ENCODE data around the gene KRT39. TPM values are rescaled to one million over a fixed set of nuclear protein-coding genes. Genes with fewer than 3 reads are reported as not detected.

KRT39 gene
- total and polyA plus RNA-seq, 2 of the 13 experiments (the other 11 are each of a cell fraction or from before 2014, with no cell fraction given), result 0.07 to 1.2 TPM

DNA sequence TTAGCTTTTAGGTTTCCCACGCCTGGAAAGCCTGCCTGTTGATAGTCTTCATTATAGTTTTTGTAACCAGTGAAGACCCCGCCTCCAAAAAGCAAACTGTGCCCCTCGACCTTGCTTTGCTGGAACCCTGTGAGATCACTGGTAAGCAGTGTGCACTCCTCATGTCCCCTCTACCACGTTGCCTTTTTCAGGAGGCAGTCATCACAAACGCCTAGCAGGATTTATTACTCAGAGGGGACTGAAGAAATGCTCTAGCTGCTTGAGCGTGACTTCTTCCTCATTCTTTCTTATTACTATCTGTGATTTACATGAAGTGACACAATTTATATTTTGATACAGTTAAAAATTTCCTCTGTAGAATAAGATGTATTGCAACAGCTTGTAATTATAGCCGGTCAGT is 48.7 kb upstream of the KRT39 start:
- Histone ChIP-seq H3K36me3 (replicated peaks in 1 of 2; ENCODE audit: control insufficient read depth in 1 of 2, insufficient read depth in 2 of 2, low read length in 2 of 2) (no peaks in the 10 kb centered on the region), H4K20me1 (ENCODE audit: insufficient read depth, low read length) (no peaks in the 10 kb centered on the region), H3K9me3 (ENCODE audit: low read length) (no peaks in the 10 kb centered on the region), H3K4me3 (replicated peaks in 1 of 3; ENCODE audit: insufficient read depth in 1 of 3, low read depth in 2 of 3, low read length in 3 of 3) (no peak overlapping the region), H3K4me1 (ENCODE audit: insufficient read depth, low read length) (peaks cover 53% of the 10 kb centered on the region), H3K27me3 (ENCODE audit: control insufficient read depth in 1 of 2, insufficient read depth in 2 of 2, low read length in 2 of 2) (no peaks in the 10 kb centered on the region), H2AFZ (ENCODE audit: low read length) (no peak overlapping the region), H3K9ac (ENCODE audit: insufficient read depth, low read depth, low read length) (no peak overlapping the region), H3K27ac (ENCODE audit: extremely low read length, insufficient read depth, low read length) (no peak overlapping the region), H3K4me2 (ENCODE audit: low read depth, low read length) (no peak overlapping the region), H3K79me2 (ENCODE audit: insufficient read depth, low read length) (no peaks in the 10 kb centered on the region)
- intact Hi-C loops (cut with micrococcal nuclease; ENCODE audit: unreplicated experiment), result no loop called here
- no peak for TF ChIP-seq PRDM4 (CRISPR knock-in tag; IDR thresholded peaks at IDR 0.05; ENCODE audit: borderline replicate concordance)
- no peak for TF ChIP-seq ARNT (IDR thresholded peaks at IDR 0.05)
- TF ChIP-seq NPAS2 (CRISPR knock-in tag; IDR thresholded peaks at IDR 0.05; ENCODE audit: borderline replicate concordance), result no peak
- TF ChIP-seq ZNF101 (CRISPR knock-in tag; IDR thresholded peaks at IDR 0.05; ENCODE audit: borderline replicate concordance, low read depth), result no peak
- TF ChIP-seq ZFX (CRISPR knock-in tag; IDR thresholded peaks at IDR 0.05; ENCODE audit: low read depth), result no peak
- no peak for TF ChIP-seq ZNF674 (CRISPR knock-in tag; IDR thresholded peaks at IDR 0.05; ENCODE audit: low read depth)
- TF ChIP-seq HOXA7 (CRISPR knock-in tag; IDR thresholded peaks at IDR 0.05), result no peak
- no peak for TF ChIP-seq HNF4G (IDR thresholded peaks at IDR 0.05; ENCODE audit: borderline replicate concordance, low read depth, low read length)
- TF ChIP-seq HNF4G (CRISPR knock-in tag; IDR thresholded peaks at IDR 0.05; ENCODE audit: borderline replicate concordance, low read depth), result no peak
- TF ChIP-seq ZNF773 (CRISPR knock-in tag; IDR thresholded peaks at IDR 0.05; ENCODE audit: borderline replicate concordance), result no peak
- TF ChIP-seq SRSF1 (optimal IDR thresholded peaks at IDR 0.05; ENCODE audit: low read depth, low read length), result no peak
- FAIRE-seq (no peak), DNase-seq (ENCODE audit: low spot score) (no peak), ATAC-seq (no peak)
- in situ Hi-C loops (cut with HindIII; ENCODE audit: extremely low pct_ligation_motif_present, low pct_unique_long_range_greater_than_20kb), result no loop called here
- ChIA-PET CTCF (ENCODE audit: low intra/inter-chr PET ratio, low total read pairs) (no interaction called here), POLR2A (interaction anchor here (1.3 kb wide), 1 partner anchor 58 kb away, joined by 3 read pairs; no protein-coding TSS in a partner anchor)
- BruUV-seq (replicated peaks), result no TSS peak
- WGBS (ENCODE audit: low lambda C conversion rate), result 84% methylated on average over 7 of the region's 7 CpGs

Measured in HepG2 (cell line).